Upper lobe of left lung (tissue), 6 donors: ENCODE results near the gene PPP1R13L. TPM values are rescaled to one million over a fixed set of nuclear protein-coding genes. Genes with fewer than 3 reads are reported as not detected.
A peak's percentile ranks its signal among the peaks of the same experiment; 100 is the strongest.
"Not testable (repeated sequence)": the region's sequence is repeated elsewhere in the genome, so short reads cannot be mapped to it uniquely, and the experiment has no call there.

Experiments
- ATAC-seq, 2 donors: fragments of 200-7000 bp; cut with Tn5 transposase; one replicate each; pipeline ENCODE4 v1.9.1; 2022; ENCODE audit warnings: mild to moderate bottlenecking in 2 of 2, moderate library complexity in 2 of 2; ENCODE audit not compliant: low FRiP score in 2 of 2
- DNase-seq, 2 donors: peaks; one replicate each; pipeline ENCODE4 v3.0.0-alpha.2; 2019 to 2020
- H3K27ac ChIP-seq, 4 donors: fragments of 200-600 bp; sonication (generic); one replicate each; pipeline ENCODE4 v1.5.1; 2016 to 2019
- H3K27me3 ChIP-seq, 4 donors: fragments of 200-600 bp; sonication (generic); one replicate each; pipeline ENCODE4 v1.5.1; 2017 to 2019
- H3K36me3 ChIP-seq, 4 donors: fragments of 200-600 bp; sonication (generic); one replicate each; pipeline ENCODE4 v1.5.1; 2016 to 2019
- H3K4me1 ChIP-seq, 4 donors: fragments of 200-600 bp; sonication (generic); one replicate each; pipeline ENCODE4 v1.5.1; 2018 to 2019
- H3K4me3 ChIP-seq, 4 donors: fragments of 200-600 bp; sonication (generic); one replicate each; pipeline ENCODE4 v1.5.1; 2017 to 2019; ENCODE audit warnings: mild to moderate bottlenecking in 2 of 4, moderate library complexity in 1 of 4
- H3K9me3 ChIP-seq, 4 donors: fragments of 200-600 bp; sonication (generic); one replicate each; pipeline ENCODE4 v1.5.1; 2018 to 2019
- EP300 ChIP-seq, 4 donors: sonication (generic); formaldehyde crosslinking; IDR thresholded peaks; one replicate each; pipeline ENCODE4 v1.5.1; 2017; ENCODE audit warnings: antibody characterized with exemption in 4 of 4, control low read depth in 2 of 4
- POLR2A ChIP-seq, 4 donors: fragments of 450-650 bp; IDR thresholded peaks; one replicate each; pipeline ENCODE4 v1.5.1; 2016 to 2017; ENCODE audit warnings: antibody characterized with exemption in 4 of 4, mild to moderate bottlenecking in 2 of 4
- POLR2AphosphoS5 ChIP-seq, 2 donors: sonication (generic); formaldehyde crosslinking; IDR thresholded peaks; one replicate each; pipeline ENCODE4 v1.5.1; 2017; ENCODE audit warnings: antibody characterized with exemption in 2 of 2
- WGBS, 2 donors: methylation state at CpG; one replicate each; pipeline ENCODE4 v1.1.5; 2017 to 2018; 5-methylcytosine and 5-hydroxymethylcytosine counted together
- total RNA-seq, 6 donors: library from RNA; depleted of rRNA in 4 of 6; stranded (reverse); fragments of >200 nt in 4 of 6; gene quantifications; one replicate each; pipeline versions ENCODE4 v1.1.0 to v1.2.1, GENCODE V29; 2016 to 2021
- TF ChIP-seq, protein P1 (sequence below), 6 experiments: fragments of 450-650 bp in 4 of 6; fragments of 200-600 bp in 2 of 6; sonication (generic) in 2 of 6; IDR thresholded peaks; one replicate each; pipeline ENCODE4 v1.5.1; 2016 to 2019; ENCODE audit warnings: antibody characterized with exemption in 6 of 6
- donor health status: DM: no; HTN: no; CAD: no; lungs with moderate emphysema.
- donor health status: DM: no; HTN: yes; CAD: no; lungs with severe emphysema.

The PPP1R13L gene
- total RNA-seq, 6 donors from 2014 or later, result 27.8 to 76.2 (median 57.5) TPM

- Histone ChIP-seq H3K27me3 (no peaks in the 10 kb centered on the region), H3K4me3 (no peak overlapping the region), H3K27ac (no peak overlapping the region), H3K9me3 (no peaks in the 10 kb centered on the region), H3K4me1 (peaks cover 13 to 25% (median 15%) of the 10 kb centered on the region in 4 donors), H3K36me3 (peaks cover 0 to 28% (median 20%) of the 10 kb centered on the region in 4 donors)
- no peak for DNase-seq
- no peak for ATAC-seq
- WGBS, 2 donors, result 64 to 65% methylated on average over 4 of the region's 4 CpGs
- no peak for TF ChIP-seq POLR2AphosphoS5 (IDR thresholded peaks at IDR 0.05)
- TF ChIP-seq POLR2A (IDR thresholded peaks at IDR 0.05), result no peak
- TF ChIP-seq EP300 (IDR thresholded peaks at IDR 0.05), result no peak
- TF ChIP-seq, protein P1, sequence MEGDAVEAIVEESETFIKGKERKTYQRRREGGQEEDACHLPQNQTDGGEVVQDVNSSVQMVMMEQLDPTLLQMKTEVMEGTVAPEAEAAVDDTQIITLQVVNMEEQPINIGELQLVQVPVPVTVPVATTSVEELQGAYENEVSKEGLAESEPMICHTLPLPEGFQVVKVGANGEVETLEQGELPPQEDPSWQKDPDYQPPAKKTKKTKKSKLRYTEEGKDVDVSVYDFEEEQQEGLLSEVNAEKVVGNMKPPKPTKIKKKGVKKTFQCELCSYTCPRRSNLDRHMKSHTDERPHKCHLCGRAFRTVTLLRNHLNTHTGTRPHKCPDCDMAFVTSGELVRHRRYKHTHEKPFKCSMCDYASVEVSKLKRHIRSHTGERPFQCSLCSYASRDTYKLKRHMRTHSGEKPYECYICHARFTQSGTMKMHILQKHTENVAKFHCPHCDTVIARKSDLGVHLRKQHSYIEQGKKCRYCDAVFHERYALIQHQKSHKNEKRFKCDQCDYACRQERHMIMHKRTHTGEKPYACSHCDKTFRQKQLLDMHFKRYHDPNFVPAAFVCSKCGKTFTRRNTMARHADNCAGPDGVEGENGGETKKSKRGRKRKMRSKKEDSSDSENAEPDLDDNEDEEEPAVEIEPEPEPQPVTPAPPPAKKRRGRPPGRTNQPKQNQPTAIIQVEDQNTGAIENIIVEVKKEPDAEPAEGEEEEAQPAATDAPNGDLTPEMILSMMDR (IDR thresholded peaks at IDR 0.05), result no peak
Measured at GRCh38 chr19:45409557-45409920, 4.7 kb upstream of the PPP1R13L start.

- no peak for TF ChIP-seq POLR2AphosphoS5 (IDR thresholded peaks at IDR 0.05)
- TF ChIP-seq, protein P1 (IDR thresholded peaks at IDR 0.05), result no peak
- TF ChIP-seq POLR2A (IDR thresholded peaks at IDR 0.05), result no peak
- no peak for TF ChIP-seq EP300 (IDR thresholded peaks at IDR 0.05)
- Histone ChIP-seq H3K36me3 (peaks cover 0 to 22% (median 15%) of the 10 kb centered on the region in 4 donors), H3K4me1 (peaks cover 18 to 31% (median 20%) of the 10 kb centered on the region in 4 donors), H3K4me3 (no peak overlapping the region), H3K9me3 (no peaks in the 10 kb centered on the region), H3K27ac (no peak overlapping the region), H3K27me3 (peaks cover 0 to 4% (median 0%) of the 10 kb centered on the region in 4 donors)
- 80 to 82% methylated on average over 15 of the region's 15 CpGs for WGBS, 2 donors
- DNase-seq, result no peak
- ATAC-seq, result no peak
Measured at GRCh38 chr19:45408830-45409556, 4.1 kb upstream of the PPP1R13L start.

DNA sequence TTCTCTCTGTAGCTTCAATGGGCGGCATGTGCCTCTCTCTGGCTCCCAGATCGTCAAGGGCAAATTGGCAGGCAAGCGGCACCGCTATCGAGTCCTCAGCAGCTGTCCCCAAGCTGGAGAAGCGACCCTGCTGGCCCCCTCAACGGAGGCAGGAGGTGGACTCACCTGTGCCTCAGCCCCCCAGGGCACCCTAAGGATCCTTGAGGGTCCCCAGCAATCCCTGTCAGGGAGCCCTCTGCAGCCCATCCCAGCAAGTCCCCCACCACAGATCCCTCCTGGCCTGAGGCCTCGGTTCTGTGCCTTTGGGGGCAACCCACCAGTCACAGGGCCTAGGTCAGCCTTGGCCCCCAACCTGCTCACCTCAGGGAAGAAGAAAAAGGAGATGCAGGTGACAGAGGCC is 3.3 kb upstream of the PPP1R13L start:
- WGBS, 2 donors, result 85% methylated on average over 8 of the region's 8 CpGs
- DNase-seq, result no peak

DNA sequence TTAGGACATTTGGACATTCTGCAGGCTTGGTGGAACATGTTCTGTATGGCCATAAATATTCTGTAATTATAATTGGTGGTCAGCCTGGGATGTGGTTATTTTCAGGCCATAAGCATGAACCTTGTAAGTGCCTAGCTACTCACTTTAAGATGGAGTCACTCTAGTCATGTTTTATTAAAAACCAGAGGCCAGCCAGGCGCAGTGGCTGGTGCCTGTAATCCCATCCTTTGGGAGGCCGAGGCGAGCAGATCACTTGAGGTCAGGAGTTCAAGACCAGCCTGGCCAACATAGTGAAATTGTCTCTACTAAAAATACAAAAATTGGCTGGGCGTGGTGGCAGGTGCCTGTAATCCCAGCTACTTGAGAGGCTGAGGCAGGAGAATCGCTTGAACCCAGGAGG is 2.7 kb upstream of the PPP1R13L start:
- H3K27me3 ChIP-seq, H3K36me3 ChIP-seq, H3K9me3 ChIP-seq, ATAC-seq, H3K27ac ChIP-seq, DNase-seq: not testable (repeated sequence)
- 84 to 91% methylated on average over 5 of the region's 5 CpGs for WGBS, 2 donors
- H3K4me1 ChIP-seq, result peaks cover 32 to 45% (median 33%) of the 10 kb centered on the region in 4 donors
- peak overlapping the region in 1 of 4 donors; percentile 88 for H3K4me3 ChIP-seq

More for the DNA sequence above, 3.3 kb upstream of the PPP1R13L start:
- no peak for ATAC-seq
- H3K4me3 ChIP-seq, result no peak overlapping the region
- no peak overlapping the region for H3K27ac ChIP-seq
- H3K9me3 ChIP-seq, result no peaks in the 10 kb centered on the region
- H3K36me3 ChIP-seq, result peaks cover 0 to 14% (median 6%) of the 10 kb centered on the region in 4 donors
- peaks cover 27 to 39% (median 28%) of the 10 kb centered on the region in 4 donors for H3K4me1 ChIP-seq
- TF ChIP-seq, protein P1 (IDR thresholded peaks at IDR 0.05), result no peak
- TF ChIP-seq EP300 (IDR thresholded peaks at IDR 0.05), result no peak
- TF ChIP-seq POLR2AphosphoS5 (IDR thresholded peaks at IDR 0.05), result no peak
- TF ChIP-seq POLR2A (IDR thresholded peaks at IDR 0.05), result no peak
- peaks cover 0 to 4% (median 0%) of the 10 kb centered on the region in 4 donors for H3K27me3 ChIP-seq

DNA sequence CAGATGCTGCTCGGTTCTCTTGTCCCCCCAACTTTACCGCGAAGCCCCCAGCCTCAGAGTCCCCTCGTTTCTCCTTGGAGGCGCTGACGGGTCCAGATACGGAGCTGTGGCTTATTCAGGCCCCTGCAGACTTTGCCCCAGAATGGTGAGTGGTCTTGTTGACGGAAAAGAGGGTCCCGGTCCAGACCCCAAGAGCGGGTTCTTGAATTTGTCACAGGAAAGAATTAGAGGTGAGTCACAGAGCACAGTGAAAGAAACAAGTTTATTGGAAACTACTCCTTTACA is 2.2 kb upstream of the PPP1R13L start:
- no peaks in the 10 kb centered on the region for H3K9me3 ChIP-seq
- peaks cover 0 to 4% (median 0%) of the 10 kb centered on the region in 4 donors for H3K27me3 ChIP-seq
- TF ChIP-seq EP300 (IDR thresholded peaks at IDR 0.05) (no peak), POLR2AphosphoS5 (IDR thresholded peaks at IDR 0.05) (no peak), POLR2A (IDR thresholded peaks at IDR 0.05) (no peak)
- TF ChIP-seq, protein P1 (IDR thresholded peaks at IDR 0.05), result no peak
- DNase-seq (no peak), ATAC-seq (no peak)
- peak overlapping the region in 1 of 4 donors; percentile 91 for H3K27ac ChIP-seq
- peaks cover 37 to 50% (median 38%) of the 10 kb centered on the region in 4 donors for H3K4me1 ChIP-seq
- 1 to 2% methylated on average over 10 of the region's 10 CpGs for WGBS, 2 donors
- H3K36me3 ChIP-seq, result peaks cover 0 to 4% (median 2%) of the 10 kb centered on the region in 4 donors
- H3K4me3 ChIP-seq, result peak overlapping the region; percentile 59 to 88 (median 74)
